ENCODE results near the gene NPFFR1.

DNA sequence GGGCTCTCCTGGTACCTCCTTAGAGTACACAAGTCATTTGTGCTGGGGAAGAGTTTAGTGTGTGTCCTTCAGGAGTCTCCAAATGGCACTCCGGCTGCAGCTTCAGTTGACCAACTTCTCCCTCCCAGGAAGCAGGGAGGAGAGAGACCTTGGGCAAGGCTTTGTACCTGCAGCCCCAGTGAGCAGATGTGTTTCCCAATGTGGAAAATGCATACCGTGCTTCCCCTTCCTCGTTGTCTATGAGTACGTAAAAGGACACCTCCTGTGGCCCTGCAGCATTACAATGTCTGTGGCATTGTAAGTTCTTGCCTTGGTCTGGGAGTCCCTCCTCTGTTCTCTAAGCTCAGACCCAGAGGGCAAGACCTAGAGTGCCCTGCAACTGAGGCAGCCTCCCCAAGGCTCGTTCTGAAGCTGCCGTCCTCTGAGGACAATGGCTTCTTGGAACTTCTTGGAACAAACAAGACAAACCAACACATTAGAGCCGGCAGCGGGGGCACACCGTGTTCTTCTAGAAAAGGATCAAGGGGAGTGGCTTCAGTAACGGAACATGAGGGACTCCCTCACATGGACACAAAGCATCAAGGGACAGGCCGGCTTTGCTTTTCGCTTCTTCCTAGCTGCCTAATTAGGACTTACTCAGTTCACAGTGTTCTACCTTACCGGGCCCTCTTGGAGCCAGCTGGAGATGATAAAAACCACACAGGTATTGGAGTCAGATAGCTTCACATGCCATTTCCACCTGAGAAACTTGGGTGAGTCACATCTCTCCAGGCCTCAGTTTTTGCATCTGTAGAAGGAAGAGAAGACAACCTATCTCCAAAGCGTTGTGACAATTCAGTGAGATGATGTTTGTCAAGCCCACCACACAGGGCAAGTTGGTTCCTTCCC is 29.7 kb downstream of the NPFFR1 start:
- TF ChIP-seq, protein P1, sequence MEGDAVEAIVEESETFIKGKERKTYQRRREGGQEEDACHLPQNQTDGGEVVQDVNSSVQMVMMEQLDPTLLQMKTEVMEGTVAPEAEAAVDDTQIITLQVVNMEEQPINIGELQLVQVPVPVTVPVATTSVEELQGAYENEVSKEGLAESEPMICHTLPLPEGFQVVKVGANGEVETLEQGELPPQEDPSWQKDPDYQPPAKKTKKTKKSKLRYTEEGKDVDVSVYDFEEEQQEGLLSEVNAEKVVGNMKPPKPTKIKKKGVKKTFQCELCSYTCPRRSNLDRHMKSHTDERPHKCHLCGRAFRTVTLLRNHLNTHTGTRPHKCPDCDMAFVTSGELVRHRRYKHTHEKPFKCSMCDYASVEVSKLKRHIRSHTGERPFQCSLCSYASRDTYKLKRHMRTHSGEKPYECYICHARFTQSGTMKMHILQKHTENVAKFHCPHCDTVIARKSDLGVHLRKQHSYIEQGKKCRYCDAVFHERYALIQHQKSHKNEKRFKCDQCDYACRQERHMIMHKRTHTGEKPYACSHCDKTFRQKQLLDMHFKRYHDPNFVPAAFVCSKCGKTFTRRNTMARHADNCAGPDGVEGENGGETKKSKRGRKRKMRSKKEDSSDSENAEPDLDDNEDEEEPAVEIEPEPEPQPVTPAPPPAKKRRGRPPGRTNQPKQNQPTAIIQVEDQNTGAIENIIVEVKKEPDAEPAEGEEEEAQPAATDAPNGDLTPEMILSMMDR (IDR thresholded peaks at IDR 0.05), result no peak
- no peak for TF ChIP-seq POLR2A (IDR thresholded peaks at IDR 0.05)
